Activated CD4-positive, alpha-beta T cell treated with anti-CD3 and anti-CD28 coated beads for 24 hours (primary cell): ENCODE results near the gene TTLL12.

ENCODE experiments used
- DNase-seq, 2 donors: peaks; one replicate each; pipeline ENCODE4 v3.0.0-alpha.2; 2020; ENCODE audit warnings: low read depth in 2 of 2

TTLL12 gene

DNA sequence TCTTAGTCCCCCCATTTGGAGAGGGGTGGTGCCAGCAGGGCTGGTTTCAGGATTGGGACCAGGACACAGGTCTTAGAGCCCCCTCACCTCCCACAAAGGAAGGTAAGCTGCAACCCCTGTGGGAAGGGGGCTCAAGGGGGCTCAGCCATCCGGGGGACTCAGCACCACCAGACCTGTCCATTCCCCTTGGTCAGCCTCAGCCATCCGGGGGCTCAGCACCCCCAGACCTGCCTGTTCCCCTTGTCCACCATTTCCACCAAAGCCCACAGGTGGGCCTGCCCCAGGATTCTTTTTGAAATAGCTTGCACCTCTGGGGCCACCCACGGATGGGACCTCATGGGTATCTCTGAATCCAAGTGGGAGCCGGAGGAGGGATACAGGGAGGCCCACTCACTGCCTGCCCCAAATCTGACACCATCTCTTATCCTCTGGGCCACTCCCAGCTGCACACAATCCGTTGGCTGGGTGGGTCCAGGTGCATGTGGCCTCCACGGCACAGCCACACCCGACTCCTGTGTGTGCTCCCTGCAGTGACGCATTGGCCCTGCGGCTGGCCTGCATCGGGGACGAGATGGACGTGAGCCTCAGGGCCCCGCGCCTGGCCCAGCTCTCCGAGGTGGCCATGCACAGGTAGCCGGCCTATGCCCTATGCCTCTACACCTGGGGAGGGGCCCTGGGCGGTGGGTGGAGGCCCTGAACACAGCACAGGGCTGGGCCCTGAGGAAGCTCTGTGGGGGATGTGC lies 59.6 kb downstream of the TTLL12 start:
- DNase-seq = no peak

DNA sequence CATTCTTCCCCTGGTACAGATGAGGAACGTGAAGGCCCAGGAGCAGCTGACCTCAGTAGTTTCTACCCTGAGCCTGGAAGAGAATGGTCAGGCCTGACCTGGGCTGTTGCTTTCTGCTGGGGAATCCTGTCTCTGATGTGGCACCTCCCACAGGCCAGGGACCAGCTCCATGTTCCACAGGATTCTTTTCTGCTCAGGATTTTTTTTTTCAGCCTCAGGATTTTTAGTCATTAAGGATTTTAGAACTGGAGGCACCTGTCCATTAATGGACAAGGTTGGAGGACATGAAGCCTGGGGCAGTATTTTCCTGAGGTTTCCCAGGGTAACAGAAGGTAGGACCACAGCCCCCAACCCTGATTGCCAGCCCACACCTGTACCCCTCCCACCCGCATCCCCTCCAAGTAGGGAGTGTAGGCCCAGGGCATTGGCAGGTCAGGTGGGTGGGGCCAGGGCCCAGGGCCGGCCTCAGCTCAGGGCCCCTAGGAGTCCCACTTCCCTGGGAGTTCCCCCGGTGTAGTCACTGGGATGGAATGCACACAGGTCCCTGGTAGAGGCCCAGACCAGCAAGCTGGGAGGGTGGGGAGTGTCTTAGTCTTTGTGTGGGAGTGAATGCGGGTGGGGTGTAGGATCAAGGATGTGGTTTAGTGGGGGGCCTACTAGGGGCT lies 60.3 kb downstream of the TTLL12 start:
- DNase-seq = no peak

DNA sequence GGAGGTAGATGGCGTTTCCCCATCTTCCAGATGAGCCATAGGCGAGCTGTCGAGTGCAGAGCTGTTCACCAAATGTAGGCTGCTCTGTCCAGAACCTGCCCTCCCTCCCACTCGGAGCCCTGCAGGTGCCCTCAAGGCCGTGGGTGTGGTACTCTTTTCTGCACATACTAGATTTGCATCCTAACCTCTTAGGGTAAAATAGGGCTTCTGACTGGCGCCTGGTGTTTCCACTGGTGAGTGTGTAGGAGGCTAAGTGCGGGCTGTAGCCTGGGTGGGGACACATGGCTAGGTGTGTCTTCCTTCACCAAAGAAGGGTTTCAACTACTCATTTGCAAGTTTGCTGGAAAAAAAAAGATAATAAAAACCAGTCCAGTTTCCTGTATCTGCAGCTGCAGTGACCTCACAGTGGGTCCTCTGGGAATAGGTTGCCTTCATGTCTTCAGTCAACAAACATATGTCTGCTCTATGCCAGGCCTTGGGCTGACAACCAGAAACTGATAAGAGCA lies 67.9 kb downstream of the TTLL12 start:
- no peak for DNase-seq

DNA sequence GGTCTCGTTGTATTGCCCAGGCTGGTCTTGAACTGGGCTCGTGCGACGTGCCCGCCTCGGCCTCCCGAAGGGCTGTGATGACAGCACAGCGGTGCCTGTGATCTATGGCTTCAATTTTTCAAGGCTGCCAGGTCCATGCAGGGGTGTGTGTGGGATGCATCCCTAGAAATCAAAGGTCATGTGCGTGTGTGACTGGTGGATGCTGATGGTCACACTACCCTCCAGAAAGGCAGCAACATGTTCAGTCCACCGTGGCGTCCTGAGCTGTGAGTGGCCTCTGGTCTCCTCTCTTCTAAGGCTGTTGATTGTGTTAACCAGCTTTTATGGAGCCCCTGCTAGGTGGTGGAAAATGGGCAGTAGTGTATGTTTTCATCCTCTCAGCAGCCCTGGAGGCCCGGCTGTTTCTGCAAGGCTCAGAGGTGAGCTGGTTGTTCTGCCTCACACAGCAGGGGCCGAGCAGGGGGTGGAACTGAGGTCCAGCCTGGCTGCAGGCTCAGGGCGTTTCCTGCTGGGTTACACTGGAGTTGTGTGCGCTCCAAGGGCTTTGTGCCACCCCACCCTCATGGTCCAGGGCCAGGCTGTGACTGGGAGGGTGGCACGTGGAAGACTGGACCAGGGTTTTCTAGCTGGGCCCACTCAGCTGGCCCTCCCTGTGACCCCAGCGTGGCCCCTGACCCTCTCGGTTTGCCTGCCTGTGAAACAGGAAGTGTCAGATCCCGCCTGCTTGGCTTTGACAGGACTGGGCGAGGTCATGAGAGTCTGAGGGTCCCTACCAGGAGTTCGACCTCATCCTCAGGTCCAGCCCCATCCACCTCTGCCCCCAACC lies 68.7 kb downstream of the TTLL12 start:
- no peak for DNase-seq

DNA sequence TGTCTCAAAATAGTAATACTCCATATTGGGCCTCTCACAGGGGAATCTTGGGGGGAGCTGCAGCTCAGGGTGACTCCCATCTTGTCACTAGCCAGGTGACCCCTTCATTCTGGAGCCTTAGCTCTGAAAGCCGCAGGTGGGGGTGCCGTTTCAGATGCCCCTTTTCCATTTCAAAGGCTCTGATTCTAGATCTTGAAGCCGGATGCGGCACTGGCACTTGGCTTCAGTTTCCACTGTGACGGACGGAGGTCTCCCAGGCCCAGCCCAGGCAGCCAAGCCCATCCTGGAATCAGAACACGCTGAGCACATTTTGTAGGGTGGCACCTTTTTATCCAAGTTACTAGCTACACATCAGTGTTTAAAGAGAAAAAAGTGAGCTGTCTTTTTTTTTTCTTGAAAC lies 70.0 kb downstream of the TTLL12 start:
- no peak for DNase-seq
